GM19023 (cell line): ENCODE measurements around the gene BIVM.
A peak's percentile ranks its signal among the peaks of the same experiment; 100 is the strongest.
"Not testable (repeated sequence)": the region's sequence is repeated elsewhere in the genome, so short reads cannot be mapped to it uniquely, and the experiment has no call there.

Experiments
- ATAC-seq: cut with Tn5 transposase; IDR thresholded peaks from one replicate; pipeline ENCODE4 v1.9.1; 2021; ENCODE audit warnings: mild to moderate bottlenecking, moderate library complexity; ENCODE audit not compliant: unreplicated experiment

Gene BIVM

GRCh38 chr13:102798581-102799425 is at the start of gene BIVM, which contains the start of gene POGLUT2:
TSS of gene BIVM (plus strand) at chr13:102799119. CDS start at chr13:102807268, 8,149 bp downstream.
TSS of gene POGLUT2 (minus strand) at chr13:102798976. CDS start at chr13:102798670, 306 bp downstream.
- ATAC-seq, result peak; percentile 74

DNA sequence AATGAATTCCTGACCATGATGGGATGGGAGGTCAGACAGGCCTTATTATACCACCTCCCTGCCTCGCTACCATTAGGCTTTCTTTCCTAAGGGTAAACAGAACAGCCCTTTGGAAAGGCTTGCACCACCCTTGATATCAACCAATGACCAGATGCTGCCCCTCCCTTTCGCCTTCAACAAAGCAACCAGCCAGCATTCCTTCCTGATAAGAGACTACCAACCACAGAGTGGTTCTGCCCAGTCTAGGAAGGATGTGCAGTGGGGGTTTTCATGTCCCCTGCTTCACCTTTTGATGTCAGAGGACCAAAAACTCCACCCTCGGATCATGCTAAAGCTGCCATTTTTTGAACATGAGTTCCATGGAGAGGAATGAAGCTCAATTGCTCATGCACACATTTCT is 47.0 kb upstream of the BIVM start:
- ATAC-seq, result no peak

GRCh38 chr13:102757006-102757405 is 41.9 kb upstream of the BIVM start:
- no peak for ATAC-seq

DNA sequence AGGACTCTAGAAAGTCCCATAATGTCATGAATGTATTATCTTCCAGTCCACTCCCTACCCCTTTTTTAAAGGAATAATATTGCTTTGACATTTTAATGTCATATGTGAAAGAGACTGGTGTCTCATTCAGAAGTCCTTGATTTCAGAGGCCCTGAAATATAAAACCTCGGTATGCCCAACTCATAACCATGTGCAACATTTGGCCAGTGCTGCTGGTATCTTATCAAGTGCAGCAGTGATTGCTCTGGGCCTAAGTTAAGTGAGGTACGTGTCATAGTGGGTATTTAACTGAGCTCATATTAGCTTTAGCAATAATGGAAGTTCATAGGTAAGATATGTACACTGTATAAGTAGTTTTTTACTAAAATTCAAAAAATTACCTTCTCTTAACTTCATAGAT is 40.1 kb upstream of the BIVM start:
- no peak for ATAC-seq

DNA sequence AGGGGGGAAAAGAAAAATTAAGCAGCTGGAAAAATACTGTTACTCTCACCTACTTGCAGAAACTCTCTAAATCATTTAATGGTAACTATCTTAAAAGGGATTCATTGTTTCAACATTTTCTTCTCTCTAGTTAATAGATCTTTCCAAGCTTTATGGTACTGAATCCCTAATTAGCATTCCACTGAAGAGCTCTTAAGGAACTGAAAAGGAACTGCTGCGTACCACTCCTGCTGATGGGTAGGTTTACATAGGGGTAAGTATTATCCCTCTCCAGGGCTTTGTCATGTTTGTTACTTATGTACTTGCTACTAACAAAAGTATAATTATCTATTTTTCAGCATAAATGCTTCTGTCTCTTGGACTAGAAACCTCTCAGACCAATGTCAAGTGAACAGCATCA is 37.8 kb upstream of the BIVM start:
- no peak for ATAC-seq

GRCh38 chr13:102763741-102764140 is 35.2 kb upstream of the BIVM start:
- peak; percentile 58 for ATAC-seq

DNA sequence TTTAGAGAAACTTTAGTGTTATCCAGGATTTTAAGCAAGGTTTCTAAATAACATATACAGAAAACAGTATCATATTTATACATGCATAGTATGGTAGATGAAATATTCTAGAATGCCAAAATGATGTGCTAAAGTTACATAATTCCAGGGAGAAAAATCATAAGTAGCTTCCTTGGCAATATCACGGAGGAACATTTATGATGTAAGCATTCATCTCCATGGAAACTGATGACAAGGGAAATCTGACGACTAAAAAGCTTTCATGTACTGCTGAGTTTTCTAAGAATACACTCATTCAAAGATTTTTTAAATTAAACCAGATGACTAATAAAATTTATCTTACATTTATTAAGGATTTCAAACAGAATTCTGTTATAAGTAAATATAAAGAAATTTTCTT is 30.0 kb upstream of the BIVM start:
- no peak for ATAC-seq

- no peak for ATAC-seq
These were observed 29.2 kb upstream of the BIVM start for GRCh38 chr13:102769679-102770078.

DNA sequence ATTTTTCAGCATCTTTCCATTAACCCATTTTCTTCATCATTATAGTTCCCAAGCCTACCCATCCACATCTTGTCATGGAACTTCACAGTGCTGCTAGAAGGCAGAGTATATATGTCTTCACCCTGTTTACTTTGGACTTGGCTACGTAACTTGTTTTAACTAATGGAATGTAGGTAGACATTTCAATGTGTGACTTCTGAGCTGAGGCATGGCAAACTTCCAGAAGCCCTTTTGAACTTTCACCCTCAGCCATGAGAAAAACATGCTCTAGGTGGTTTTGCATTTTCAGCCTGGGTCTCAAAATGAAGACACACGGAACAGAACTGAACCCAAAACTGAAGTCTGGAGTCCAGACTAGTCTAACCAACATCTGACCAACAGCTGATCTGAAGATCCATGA is 28.5 kb upstream of the BIVM start:
- ATAC-seq, result no peak

DNA sequence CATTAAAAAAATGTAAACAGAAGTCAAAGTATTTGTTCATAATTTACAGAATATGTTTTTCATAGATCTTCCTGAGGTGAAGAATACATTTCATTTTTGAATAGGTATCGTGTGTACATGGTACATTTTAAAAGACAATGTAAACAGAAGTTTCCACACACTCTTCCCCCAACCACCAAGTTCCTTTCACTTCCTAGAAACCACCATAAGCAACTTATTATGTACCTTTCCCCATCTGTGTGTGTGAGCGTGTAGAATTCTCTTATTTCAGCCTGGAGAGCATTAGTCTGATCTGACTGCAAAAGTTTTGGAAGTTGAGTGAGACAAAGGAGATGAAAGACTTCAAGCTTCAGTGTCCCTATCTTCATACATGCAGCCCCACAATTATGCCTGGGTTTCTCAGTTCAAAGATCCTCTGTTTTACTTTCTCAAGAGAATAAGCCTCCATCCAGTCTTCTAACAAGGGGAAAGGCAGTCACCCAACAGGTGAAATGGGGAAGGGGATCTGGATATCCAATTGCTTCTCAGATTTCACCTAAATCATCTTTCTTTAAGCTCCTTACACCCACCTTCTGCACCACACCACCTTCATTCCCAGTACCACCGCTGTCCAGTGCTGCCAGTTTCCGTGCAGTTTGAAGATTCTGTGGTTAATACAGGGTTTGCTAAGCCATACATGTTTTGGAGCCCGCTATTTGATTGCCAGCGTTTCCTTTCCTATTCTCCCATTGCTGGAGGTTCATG is 27.4 kb upstream of the BIVM start:
- ATAC-seq, result no peak

DNA sequence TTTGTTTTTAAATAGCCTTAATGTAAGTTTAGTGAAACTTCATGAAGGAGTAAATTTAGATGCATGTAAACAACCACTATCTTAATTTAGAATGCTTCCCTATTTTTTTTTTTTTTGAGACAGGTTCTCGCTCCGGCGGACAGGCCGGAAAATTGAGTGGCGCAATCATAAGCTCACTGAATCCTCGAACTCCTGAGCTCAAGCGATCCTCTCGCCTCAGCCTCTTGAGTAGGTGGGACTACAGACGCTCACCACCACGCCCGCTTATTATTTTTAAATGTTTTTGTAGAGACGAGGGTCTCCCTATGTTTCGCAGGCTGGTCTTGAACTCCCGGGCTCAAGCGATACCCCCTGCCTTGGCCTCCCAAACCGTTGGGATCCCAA is 26.9 kb upstream of the BIVM start:
- no peak for ATAC-seq

- ATAC-seq, result peak; percentile 94
These were observed 25.3 kb upstream of the BIVM start, which contains the start of gene TEX30 for GRCh38 chr13:102773441-102774213. TSS of gene TEX30 (minus strand) at chr13:102773786. CDS start at chr13:102770026, 3,760 bp downstream.

- no peak for ATAC-seq
These were observed 24.7 kb upstream of the BIVM start for GRCh38 chr13:102774214-102774568.

DNA sequence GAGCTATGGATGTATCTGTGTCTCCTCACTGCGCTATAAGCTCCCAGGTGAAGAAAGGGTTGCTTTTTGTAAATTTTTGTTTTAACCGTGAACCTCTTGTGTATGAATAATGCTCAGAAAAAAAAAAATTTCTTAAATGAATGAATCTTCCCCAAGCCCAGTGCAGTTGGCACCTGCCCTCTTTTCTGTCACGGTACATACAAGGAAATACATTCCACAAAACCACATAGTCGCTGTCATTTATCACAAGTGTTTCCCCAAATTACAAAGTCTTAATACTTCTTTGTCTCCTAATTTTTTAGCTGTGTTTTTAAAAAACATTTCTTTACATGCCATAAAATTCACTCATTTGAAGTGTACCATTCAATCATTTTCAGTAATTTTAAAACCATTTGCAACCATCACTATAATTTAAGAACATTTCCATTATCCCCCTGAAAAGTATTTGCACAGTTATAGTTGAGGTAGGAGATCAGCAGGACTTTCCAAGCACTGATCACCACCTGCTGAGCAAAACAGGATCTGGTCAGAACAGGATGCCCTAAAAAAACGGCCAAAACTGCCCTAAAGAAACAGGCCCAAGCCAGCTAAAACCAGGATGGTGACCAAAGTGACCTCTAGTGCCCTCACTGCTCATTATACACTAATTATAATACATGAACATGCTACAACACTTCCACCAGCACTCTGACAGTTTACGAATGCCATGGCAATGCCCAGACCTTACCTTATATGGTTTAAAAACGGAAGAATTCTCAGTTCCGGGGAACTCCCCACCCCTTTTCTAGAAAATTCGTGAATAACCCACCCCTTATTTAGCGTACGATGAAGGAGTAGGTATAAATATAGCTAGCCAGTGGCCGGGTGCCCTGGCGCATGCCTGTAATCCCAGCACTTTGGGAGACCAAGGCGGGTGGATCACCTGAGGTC is 24.1 kb upstream of the BIVM start:
- ATAC-seq, result no peak

- ATAC-seq, result no peak
These were observed 22.6 kb upstream of the BIVM start for GRCh38 chr13:102776271-102776670.

DNA sequence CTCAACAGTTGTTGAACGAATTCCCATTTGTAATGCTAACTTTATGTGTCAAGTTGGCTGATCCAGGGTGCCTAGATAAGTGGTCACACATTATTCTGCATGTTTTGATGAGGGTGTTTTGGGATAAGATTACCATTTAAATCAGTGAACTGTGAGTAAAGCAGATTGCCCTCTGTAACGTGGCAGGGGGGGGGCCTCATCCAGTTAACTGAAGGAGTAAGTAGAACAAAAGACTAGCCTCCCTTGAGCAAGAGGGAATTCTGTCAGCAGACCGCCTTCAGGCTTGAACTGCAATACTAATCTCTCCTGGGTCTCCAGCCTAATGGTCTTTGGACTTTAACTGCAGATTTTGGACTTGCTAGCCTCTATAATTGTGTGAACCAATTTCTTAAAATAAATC is 21.2 kb upstream of the BIVM start:
- ATAC-seq, result no peak

GRCh38 chr13:102779436-102780159 is 19.3 kb upstream of the BIVM start:
- peak; percentile 43 for ATAC-seq

DNA sequence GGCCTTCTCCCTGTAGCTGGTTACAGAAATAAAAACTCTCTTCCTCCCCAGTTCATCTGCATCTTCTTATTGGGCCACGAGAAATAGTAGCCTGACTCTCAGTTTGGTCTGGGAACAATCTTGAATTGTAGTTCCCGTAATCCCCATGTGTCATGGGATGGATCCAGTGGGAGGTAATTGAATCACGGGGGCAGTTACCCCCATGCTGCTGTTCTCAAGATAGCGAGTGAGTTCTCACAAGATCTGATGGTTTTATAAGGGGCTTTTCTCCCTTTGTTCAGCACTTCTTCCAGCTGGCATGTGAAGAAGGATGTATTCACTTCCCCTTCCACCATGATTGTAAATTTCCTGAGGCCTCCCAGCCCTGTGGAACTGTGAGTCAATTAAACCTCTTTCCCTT is 18.3 kb upstream of the BIVM start:
- ATAC-seq, result not testable (repeated sequence)

GRCh38 chr13:102781591-102781990 is 17.3 kb upstream of the BIVM start:
- ATAC-seq, result no peak

DNA sequence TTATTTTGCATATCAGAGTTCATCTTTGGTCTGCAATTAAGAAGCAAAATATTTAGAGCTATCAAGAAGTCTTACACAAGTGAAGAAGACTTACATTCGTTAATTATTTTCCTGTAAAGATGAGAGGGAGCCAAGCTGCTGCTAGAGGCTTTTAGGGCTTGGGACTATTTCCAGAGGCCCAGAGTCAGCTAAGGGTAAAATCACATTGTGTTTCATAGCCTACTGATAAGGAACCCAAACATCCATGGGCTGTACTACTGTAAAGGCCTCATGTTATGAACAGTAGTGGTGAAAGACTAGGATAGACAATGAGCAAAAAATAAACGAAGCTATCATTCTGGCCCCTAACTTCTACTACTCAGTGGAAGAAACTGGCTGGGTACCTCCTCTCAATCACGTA is 14.4 kb upstream of the BIVM start:
- ATAC-seq, result no peak
